Keratinocyte (primary cell): Measurements from ENCODE around the gene RIPPLY1. TPM values are rescaled to one million over a fixed set of nuclear protein-coding genes. Genes with fewer than 3 reads are reported as not detected.

Experiments
- DNase-seq: peaks from one replicate; pipeline ENCODE4 v3.0.0-alpha.2; 2011; ENCODE audit warnings: low read depth, missing footprints, low spot score
- FAIRE-seq: peaks from 2 replicates; lab custom pipeline; 2011; peaks lifted over from hg19 to GRCh38; lab: Jason Lieb, UNC
- H2AFZ ChIP-seq: 2 replicates; pipeline ENCODE4 v1.6.0; 2012; ENCODE audit warnings: low read length, control low read depth, inconsistent platforms; ENCODE audit not compliant: control insufficient read depth
- H3K27ac ChIP-seq: 2 replicates; pipeline ENCODE4 v1.5.1; 2011; ENCODE audit warnings: low read length; ENCODE audit not compliant: control insufficient read depth, insufficient read depth
- H3K27me3 ChIP-seq: 3 replicates; pipeline ENCODE4 v1.6.0; 2011; ENCODE audit warnings: low read length; ENCODE audit not compliant: control insufficient read depth, insufficient read depth; ENCODE audit errors: extremely low read depth
- H3K36me3 ChIP-seq, 2 experiments: 2 replicates in 1 of 2; 3 replicates in 1 of 2; pipeline ENCODE4 v1.5.1; 2011; ENCODE audit warnings: low read length in 2 of 2, mild to moderate bottlenecking in 1 of 2; ENCODE audit not compliant: control insufficient read depth in 2 of 2, insufficient read depth in 2 of 2; ENCODE audit errors: extremely low read depth in 1 of 2
- H3K4me1 ChIP-seq: 3 replicates; pipeline ENCODE4 v1.5.1; 2011; ENCODE audit warnings: low read length; ENCODE audit not compliant: control insufficient read depth, insufficient read depth; ENCODE audit errors: extremely low read depth
- H3K4me2 ChIP-seq: 3 replicates; pipeline ENCODE4 v1.6.0; 2011; ENCODE audit warnings: low read depth, low read length; ENCODE audit not compliant: control insufficient read depth, insufficient read depth; ENCODE audit errors: extremely low read depth
- H3K4me3 ChIP-seq, 3 experiments: fragments of 200-600 bp in 1 of 3; sonication (generic) in 1 of 3; 2 replicates in 2 of 3; 3 replicates in 1 of 3; pipeline ENCODE4 v1.5.1; 2011 to 2016; ENCODE audit warnings: low read length in 3 of 3, mild to moderate bottlenecking in 3 of 3, control low read depth in 2 of 3, inconsistent platforms in 1 of 3, low read depth in 1 of 3, mixed read lengths in 1 of 3, mixed run types in 1 of 3, moderate library complexity in 1 of 3; ENCODE audit not compliant: control insufficient read depth in 2 of 3, insufficient read depth in 2 of 3; ENCODE audit errors: extremely low read depth in 1 of 3
- H3K79me2 ChIP-seq: 2 replicates; pipeline ENCODE4 v1.6.0; 2012; ENCODE audit warnings: low read length; ENCODE audit not compliant: control insufficient read depth, insufficient read depth
- H3K9ac ChIP-seq: 3 replicates; pipeline ENCODE4 v1.6.0; 2011; ENCODE audit warnings: low read length; ENCODE audit not compliant: control insufficient read depth, insufficient read depth; ENCODE audit errors: extremely low read depth
- H3K9me1 ChIP-seq: 3 replicates; pipeline ENCODE4 v1.6.0; 2011; ENCODE audit warnings: low read length; ENCODE audit not compliant: control insufficient read depth, insufficient read depth; ENCODE audit errors: extremely low read depth
- H3K9me3 ChIP-seq: 2 replicates; pipeline ENCODE4 v1.5.1; 2012; ENCODE audit warnings: low read depth, low read length; ENCODE audit not compliant: control insufficient read depth
- H4K20me1 ChIP-seq: 3 replicates; pipeline ENCODE4 v1.6.0; 2011; ENCODE audit warnings: low read length; ENCODE audit not compliant: control insufficient read depth, insufficient read depth; ENCODE audit errors: extremely low read depth
- CTCF ChIP-seq, 3 experiments: IDR thresholded peaks in 1 of 3; conservative IDR thresholded peaks in 1 of 3; optimal IDR thresholded peaks in 1 of 3; 2 replicates in 2 of 3; 3 replicates in 1 of 3; pipeline versions ENCODE3 to v1.5.1; 2011; ENCODE audit warnings: low read length in 3 of 3, mild to moderate bottlenecking in 3 of 3, moderate library complexity in 2 of 3, control low read depth in 1 of 3, inconsistent platforms in 1 of 3; ENCODE audit not compliant: insufficient read depth in 2 of 3; ENCODE audit errors: extremely low read depth in 1 of 3
- EZH2 ChIP-seq: IDR thresholded peaks from one replicate; pipeline ENCODE4 v1.6.1; 2012; ENCODE audit warnings: inconsistent platforms, mild to moderate bottlenecking, low read length, moderate library complexity
- dilution Hi-C: fragments of 300-500 bp; cut with MboI; formaldehyde crosslinking; loops from one replicate; pipeline ENCODE4 v1.7.0; 2020; ENCODE audit warnings: low sequenced_read_pairs; ENCODE audit not compliant: extremely low pct_ligation_motif_present
- polyA plus RNA-seq, 5 experiments: library from polyadenylated mRNA; depleted of rRNA in 3 of 5; stranded (reverse) in 3 of 5; stranded (forward) in 1 of 5; unstranded in 1 of 5; fragments of >200 nt; gene quantifications; 1 replicate in 1 of 5; 2 replicates in 3 of 5; 3 replicates in 1 of 5; pipeline versions ENCODE4 v1.2.1 to v1.2.3, GENCODE V29; 2011 to 2012; ENCODE audit warnings: missing spikeins in 2 of 5, low read depth in 1 of 5, low replicate concordance in 1 of 5

Gene RIPPLY1
- polyA plus RNA-seq, 1 donor (not counting 4 experiments of a cell fraction or from before 2014, with no cell fraction given), result not detected

GRCh38 chrX:106932492-106932923 lies 29.4 kb upstream of the RIPPLY1 start:
- Histone ChIP-seq H3K4me3 (no peak overlapping the region), H4K20me1 (no peaks in the 10 kb centered on the region), H3K4me2 (no peak overlapping the region), H3K4me1 (no peaks in the 10 kb centered on the region), H2AFZ (no peak overlapping the region), H3K27me3 (peaks cover 5% of the 10 kb centered on the region), H3K27ac (no peak overlapping the region), H3K79me2 (no peaks in the 10 kb centered on the region), H3K36me3 (no peaks in the 10 kb centered on the region), H3K9ac (no peak overlapping the region), H3K9me3 (no peaks in the 10 kb centered on the region), H3K9me1 (no peaks in the 10 kb centered on the region)
- DNase-seq (no peak), FAIRE-seq (no peak)
- no peak for TF ChIP-seq EZH2
- TF ChIP-seq CTCF (optimal IDR thresholded peaks at IDR 0.05 in 1 of 3, IDR thresholded peaks at IDR 0.05 in 1 of 3, conservative IDR thresholded peaks at IDR 0.05 in 1 of 3; ENCODE audit: extremely low read depth in 1 of 3, insufficient read depth in 2 of 3, low read length in 3 of 3), result no peak
- dilution Hi-C loops, result no loop called here

GRCh38 chrX:106931831-106932491 lies 28.8 kb upstream of the RIPPLY1 start:
- FAIRE-seq (no peak), DNase-seq (no peak)
- no peak overlapping the region for H2AFZ ChIP-seq
- H3K9me1 ChIP-seq, result no peaks in the 10 kb centered on the region
- no peak overlapping the region for H3K4me3 ChIP-seq
- H3K36me3 ChIP-seq, result no peaks in the 10 kb centered on the region
- H3K79me2 ChIP-seq, result no peaks in the 10 kb centered on the region
- no peak overlapping the region for H3K9ac ChIP-seq
- H3K4me1 ChIP-seq, result no peaks in the 10 kb centered on the region
- no peaks in the 10 kb centered on the region for H4K20me1 ChIP-seq
- peaks cover 5% of the 10 kb centered on the region for H3K27me3 ChIP-seq
- no peak overlapping the region for H3K27ac ChIP-seq
- no peaks in the 10 kb centered on the region for H3K9me3 ChIP-seq
- TF ChIP-seq EZH2 (no peak), CTCF (optimal IDR thresholded peaks at IDR 0.05 in 1 of 3, IDR thresholded peaks at IDR 0.05 in 1 of 3, conservative IDR thresholded peaks at IDR 0.05 in 1 of 3; ENCODE audit: extremely low read depth in 1 of 3, insufficient read depth in 2 of 3, low read length in 3 of 3) (no peak)
- dilution Hi-C loops, result no loop called here
- H3K4me2 ChIP-seq, result no peak overlapping the region
